PC-3 (cell line): ENCODE results near the gene PDLIM5.

ENCODE experiments used
- CTCF ChIP-seq: fragments of 300-600 bp; sonication (generic); conservative IDR thresholded peaks from 2 replicates; pipeline ENCODE4 v1.5.1; 2017; ENCODE audit warnings: antibody characterized with exemption, low read depth, mild to moderate bottlenecking, low read length
- EZH2 ChIP-seq: fragments of 300-600 bp; sonication (generic); IDR thresholded peaks from one replicate; pipeline ENCODE4 v1.6.1; 2017; ENCODE audit warnings: antibody characterized with exemption, mild to moderate bottlenecking, low read length; ENCODE audit not compliant: unreplicated experiment
- EZH2phosphoT487 ChIP-seq: fragments of 300-600 bp; sonication (generic); IDR thresholded peaks from 2 replicates; pipeline ENCODE4 v1.6.1; 2018; ENCODE audit warnings: mild to moderate bottlenecking, antibody characterized with exemption, low read length, borderline replicate concordance

- no peak for TF ChIP-seq CTCF
- TF ChIP-seq EZH2, result no peak
- no peak for TF ChIP-seq EZH2phosphoT487
Measured at GRCh38 chr4:94561249-94562024, 109.7 kb downstream of the PDLIM5 start.
